DMS53 (cell line): ENCODE data around the gene DIPK1B.

ENCODE experiments used
- DNase-seq: peaks from one replicate; lab custom pipeline; 2025; lab: John Stamatoyannopoulos, UW

Gene DIPK1B

DNA sequence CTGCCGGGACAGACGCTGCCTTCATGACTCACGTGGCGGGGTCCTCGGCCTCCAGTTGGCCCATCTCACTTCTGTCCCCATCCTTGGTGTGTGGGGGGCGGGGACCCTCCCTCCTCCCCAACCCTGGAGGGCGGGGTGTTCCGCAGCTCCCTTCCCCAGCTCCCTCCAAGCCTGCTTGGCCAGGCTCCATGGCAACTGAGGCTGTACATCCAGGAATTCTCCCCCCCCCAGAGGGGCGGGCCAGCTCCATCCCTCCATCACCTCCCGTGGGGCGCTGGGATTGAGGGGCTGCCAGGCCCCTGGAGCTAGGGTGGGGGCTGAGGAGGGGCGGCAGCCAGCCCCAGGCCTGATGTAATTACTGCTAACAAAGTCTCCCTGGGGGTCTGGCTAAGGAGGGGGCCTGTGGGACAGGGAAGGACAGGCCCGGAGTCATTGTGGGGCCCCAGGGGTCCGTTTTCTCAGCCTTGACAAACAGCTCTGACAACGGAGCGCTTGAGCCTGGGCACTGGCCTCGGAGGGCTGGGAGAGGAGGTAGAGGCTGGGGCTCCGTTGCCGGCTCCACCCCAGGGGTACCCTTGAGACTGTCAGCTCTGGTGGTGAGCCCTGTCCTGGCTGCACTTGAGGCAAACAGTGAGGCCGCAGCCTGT, 8.0 kb downstream of the DIPK1B start:
- DNase-seq = peak; percentile 56

DNA sequence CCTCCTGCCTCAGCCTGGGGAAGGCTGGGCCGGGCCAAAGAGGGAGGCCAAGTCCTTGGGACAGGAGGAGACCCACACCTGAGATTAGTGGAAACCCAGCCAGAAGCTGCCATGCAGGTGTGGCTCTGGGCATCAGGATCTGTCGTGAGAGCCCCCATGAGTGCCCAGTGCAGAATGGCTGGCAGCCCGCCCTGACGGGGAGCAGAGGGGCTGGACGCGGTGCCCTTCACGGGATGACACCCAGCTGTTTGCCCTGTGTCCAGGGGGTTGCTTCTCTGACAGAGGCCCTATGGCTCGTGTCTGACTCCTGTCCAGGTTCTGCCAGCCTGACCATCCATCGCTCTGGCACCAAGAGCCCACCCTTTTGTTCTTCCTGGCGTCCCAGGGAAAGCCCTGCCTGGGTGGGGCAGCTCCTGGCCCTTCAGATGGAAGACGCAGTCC, 8.5 kb downstream of the DIPK1B start:
- DNase-seq = peak; percentile 61

DNA sequence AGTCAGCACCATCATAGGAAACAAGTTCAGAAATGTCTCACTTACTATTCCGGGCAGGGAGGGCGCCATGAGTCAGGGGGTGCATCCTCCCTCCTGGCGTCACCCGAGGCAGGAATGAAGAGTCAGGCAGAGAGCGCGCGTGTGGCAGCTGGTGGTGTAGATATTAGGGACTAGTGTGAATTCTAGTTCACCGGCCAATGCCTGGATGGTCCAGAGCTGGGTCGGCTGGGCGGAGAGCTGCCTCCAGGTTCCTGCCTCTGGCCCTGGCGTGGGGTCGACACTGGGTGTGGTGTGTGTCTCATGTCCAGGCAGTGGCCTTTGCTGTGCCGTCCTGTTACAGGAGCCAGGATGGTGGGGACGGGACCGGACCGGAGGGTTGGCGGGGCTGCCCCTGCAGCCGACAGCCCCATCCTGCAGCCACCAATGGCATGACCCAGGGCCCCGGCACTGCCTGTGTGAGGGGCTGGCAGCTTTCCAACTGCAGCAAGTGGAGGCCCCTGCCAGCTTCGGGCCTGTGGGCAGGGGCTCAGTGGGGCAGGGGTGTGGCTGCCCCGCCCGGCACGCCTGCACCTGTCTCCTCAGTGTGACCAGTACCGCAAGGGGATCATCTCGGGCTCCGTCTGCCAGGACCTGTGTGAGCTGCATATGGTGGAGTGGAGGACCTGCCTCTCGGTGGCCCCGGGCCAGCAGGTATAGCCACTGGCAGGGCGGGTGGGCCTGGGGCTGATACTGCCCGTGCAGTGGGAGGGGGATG, 9.1 kb downstream of the DIPK1B start:
- peak; percentile 67 for DNase-seq

DNA sequence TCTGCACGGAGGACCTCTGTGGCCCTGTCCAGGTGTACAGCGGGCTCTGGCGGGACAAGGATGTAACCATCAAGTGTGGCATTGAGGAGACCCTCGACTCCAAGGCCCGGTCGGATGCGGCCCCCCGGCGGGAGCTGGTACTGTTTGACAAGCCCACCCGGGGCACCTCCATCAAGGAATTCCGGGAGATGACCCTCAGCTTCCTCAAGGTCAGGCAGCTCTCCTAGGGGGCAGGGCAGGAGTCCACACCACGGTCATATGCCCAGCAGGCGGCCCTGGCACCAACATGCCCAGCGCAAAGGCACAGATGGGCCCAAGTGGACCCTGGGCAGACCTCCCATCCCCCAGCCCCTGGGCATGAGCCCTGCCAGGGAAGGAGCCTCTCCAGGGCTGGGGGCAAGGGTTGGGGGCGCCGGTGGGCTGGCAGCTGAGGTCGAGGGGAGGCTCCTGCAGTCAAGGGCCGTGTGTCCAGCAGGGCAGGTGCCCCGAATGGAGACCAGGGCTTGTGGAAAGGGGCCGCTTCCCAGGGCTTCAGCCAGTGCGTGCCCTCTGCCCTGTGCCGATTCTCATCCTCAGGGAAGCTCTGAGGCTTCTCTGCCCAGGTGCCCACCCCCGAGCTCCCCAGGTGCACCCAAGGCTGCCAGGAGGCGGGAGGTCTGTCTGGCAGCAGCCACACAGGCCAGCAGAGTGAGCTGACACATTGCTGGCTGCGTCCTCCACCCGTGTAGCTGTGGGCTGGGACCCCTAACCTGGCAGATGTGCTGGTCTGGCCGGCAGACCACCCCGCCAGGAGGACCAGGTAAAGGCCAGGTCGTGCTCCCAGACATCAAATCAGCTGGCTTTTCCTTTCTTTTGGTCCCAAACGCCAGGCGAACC, 10.0 kb downstream of the DIPK1B start:
- DNase-seq = peak; percentile 78

DNA sequence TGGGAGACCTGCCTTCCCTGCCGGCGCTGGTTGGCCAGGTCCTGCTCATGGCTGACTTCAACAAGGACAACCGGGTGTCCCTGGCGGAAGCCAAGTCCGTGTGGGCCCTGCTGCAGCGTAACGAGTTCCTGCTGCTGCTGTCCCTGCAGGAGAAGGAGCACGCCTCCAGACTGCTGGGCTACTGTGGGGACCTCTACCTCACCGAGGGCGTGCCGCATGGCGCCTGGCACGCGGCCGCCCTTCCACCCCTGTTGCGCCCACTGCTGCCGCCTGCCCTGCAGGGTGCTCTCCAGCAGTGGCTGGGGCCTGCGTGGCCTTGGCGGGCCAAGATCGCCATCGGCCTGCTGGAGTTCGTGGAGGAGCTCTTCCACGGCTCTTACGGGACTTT, 10.6 kb downstream of the DIPK1B start:
- peak; percentile 89 for DNase-seq

DNA sequence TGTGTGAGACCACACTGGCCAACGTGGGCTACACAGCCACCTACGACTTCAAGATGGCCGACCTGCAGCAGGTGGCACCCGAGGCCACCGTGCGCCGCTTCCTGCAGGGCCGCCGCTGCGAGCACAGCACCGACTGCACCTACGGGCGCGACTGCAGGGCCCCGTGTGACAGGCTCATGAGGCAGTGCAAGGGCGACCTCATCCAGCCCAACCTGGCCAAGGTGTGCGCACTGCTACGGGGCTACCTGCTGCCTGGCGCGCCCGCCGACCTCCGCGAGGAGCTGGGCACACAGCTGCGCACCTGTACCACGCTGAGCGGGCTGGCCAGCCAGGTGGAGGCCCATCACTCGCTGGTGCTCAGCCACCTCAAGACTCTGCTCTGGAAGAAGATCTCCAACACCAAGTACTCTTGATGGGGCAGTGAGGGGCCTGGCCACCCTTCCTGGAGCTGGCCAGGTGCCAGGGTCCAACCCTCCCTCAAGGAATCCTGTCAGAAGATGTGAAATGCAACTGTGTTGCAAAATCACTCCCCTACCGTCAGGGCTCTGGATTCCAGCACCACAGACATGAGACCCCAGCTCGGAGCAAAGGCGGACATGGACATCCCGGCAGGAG, 11.1 kb downstream of the DIPK1B start:
- DNase-seq = peak; percentile 91

DNA sequence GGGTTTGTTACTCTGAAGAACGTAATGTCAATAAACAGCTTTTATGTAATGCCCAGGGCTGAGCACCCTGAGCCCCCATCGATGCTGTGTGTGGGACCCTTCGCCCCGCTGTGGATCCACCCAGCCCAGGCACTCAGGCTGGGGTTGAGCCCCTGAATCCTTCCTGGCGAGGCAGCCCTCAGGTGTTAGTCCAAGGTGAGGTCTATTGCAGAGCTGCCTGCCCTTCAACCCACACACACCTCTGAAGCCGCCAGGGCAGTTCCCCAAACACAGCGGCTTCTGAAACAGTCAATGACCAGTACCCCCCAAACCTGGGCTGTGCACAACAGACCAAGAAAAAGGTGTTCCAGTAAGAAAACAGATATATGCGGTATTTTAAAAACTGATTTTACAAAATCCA, 11.6 kb downstream of the DIPK1B start:
- DNase-seq = peak; percentile 53

DNA sequence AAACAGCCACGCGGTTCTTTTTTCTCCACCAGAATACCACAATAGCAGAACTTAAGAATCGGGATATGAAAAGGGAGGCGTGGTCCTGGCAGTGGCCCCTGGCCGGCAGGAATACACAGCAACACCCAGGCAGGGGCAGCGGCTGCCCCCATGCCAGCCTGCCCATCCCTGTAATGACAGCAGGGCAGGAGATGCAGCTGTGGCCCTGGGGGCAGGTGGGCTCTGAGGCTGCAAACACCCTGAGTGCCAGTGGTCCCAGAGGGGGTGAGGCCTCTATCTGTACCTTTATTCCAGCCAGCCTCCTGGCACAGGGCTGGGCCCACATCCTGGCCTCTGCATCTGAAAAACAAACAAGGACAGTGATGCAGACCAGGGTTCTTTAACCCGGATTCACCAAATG, 12.4 kb downstream of the DIPK1B start:
- peak; percentile 45 for DNase-seq

DNA sequence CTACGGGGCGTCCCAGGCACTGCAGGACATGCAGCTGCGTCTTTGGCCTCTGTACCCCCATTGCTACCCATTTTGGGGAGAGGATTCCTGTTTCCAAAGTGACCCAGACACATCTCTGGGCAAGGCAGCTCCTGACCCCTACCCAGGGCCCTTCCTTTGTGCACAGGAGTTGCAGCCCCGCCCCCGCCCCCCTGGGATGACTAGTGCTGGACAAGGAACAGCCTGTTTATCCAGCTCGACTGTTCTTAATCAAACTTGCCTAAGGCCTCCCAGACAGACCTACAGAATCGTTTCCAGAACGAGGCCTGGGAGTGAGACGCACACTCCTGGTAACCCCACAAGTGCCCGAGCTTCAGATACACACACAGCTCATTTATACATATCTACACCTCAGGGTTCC, 13.2 kb downstream of the DIPK1B start:
- peak; percentile 80 for DNase-seq

DNA sequence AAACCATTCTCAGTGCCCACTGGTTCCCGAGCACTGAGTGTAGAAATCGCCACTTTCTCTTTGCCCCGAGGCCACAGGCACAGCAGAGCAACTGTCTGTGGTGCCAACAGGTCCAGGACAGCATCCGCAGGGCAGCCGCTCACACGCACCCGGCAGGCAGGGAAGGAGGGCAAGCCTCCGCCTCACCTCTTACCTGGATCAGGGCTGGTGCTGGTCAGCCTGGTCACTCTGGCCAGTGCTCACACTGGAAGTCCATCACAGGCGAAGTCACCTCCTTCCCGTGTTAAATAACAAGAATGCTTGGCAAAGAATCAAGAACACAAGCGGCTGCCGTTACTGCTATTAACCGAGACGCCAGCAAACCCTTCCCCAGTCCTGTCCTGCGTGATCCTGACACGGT, 13.7 kb downstream of the DIPK1B start:
- peak; percentile 69 for DNase-seq

DNA sequence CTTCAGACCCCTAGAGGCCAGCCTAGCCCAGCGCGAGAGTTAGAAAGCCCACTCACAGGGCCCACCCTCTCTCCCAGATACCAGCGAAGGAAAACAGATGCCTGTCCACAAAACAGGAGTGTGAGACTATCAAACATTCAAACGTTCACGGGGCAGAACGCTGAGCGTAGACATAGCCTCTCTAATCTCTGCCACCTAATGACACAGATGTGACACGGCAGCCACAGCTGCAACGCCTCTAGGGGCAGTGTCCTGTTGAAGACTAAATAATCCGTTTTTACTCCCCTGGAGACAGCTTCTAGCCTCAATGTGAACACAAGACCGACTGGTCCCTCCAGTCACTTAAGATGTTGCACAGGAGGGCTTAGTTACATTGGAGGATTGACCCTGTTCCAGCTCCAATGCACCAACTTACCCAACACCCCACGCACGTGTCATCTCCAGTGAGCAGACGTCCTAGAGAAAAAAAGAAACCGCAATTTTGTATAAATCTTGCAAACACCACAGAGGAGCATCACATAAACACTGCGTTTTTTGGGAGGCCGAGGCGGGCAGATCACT, 14.3 kb downstream of the DIPK1B start:
- DNase-seq = peak; percentile 80

DNA sequence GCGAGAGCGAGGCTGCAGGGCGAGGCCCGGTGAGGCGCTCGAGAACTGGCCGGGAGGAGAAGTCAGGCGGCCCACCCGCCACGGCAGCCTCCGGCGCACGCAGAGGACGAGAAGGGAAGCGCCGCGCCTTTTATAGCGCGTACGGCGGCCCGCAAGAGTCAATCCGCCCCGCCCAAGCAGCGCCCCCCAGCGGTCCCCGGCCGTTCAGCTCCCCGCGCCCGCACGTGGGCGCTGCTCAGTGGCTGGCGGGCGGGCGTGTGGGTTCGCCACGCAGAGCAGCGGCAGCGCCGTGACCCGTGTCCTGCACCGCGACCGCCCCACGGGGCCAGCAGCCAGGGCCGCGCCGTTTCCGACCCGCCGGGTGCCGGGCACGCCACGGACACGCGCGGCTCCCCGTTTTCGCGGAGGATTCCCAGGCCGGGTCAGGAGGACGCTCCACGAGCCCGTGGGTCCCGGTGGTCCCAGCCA, 15.7 kb downstream of the DIPK1B start:
- peak; percentile 94 for DNase-seq

DNA sequence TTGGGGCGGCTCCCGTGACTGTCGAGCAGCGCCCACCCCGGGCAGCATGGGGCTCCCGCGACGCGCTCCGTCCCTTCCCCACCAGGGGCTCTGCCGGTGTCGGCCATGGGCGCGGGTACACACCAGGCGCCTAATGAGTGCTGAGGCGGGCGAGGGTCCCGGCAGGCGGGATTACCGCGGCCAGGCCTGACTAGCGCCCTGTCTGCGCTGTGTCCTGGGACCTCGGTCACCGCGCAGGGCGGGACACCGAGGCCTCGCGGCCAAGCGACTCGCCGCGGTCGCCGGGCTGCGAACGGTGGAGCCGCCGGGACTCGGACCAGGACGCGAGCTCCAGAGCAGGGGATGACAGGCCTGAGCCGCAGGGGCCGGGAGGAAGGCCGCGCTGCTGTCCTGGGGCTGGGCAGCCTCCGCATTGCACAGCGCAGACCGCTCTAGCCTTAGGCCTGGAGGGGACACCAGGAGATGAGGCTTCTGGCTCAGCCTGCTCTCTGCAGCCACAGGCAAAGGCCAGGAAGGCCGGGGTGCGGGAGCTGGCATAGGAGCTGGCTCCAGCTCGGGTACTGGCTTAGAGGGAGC, 16.3 kb downstream of the DIPK1B start:
- peak; percentile 74 for DNase-seq

DNA sequence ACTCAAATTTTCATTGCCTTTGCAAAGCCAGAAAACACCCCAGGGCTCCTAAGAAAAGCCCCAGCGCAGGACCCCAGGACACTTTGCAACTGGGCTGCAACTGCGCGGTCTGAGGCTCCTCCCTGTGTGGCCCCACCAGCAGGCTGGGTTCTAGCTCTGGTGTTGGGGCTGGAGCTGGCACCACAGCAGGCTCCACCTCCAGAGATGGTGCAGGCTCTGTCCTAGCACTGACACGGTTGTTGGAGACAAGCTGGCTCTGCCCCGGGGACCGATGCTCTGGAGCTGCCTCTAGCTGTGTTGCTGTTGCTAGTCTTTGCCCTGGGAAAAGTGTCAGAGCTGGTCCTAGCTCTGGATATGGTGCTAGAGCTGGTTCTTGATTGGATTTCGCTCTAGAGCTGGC, 16.8 kb downstream of the DIPK1B start:
- DNase-seq = no peak

DNA sequence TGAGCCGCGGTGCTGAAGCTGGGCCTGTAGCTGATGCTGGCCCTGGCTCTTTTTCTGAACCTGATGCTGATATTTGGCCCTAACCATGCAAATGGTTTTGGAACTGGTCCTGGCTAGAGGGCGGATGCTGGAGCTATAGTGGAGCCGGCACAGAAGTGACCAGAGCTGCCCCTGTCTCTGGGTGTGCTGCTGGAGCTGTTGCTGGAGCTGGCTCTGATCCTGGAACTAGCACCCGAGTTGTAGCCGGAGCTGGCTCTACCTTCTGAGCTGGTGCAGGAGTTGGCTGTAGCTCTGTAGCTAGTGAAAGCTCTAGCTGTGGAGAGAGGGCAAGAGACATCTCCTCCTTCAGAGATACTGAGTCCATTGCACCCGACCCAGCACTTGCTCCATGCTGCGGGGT, 17.6 kb downstream of the DIPK1B start:
- DNase-seq = no peak

DNA sequence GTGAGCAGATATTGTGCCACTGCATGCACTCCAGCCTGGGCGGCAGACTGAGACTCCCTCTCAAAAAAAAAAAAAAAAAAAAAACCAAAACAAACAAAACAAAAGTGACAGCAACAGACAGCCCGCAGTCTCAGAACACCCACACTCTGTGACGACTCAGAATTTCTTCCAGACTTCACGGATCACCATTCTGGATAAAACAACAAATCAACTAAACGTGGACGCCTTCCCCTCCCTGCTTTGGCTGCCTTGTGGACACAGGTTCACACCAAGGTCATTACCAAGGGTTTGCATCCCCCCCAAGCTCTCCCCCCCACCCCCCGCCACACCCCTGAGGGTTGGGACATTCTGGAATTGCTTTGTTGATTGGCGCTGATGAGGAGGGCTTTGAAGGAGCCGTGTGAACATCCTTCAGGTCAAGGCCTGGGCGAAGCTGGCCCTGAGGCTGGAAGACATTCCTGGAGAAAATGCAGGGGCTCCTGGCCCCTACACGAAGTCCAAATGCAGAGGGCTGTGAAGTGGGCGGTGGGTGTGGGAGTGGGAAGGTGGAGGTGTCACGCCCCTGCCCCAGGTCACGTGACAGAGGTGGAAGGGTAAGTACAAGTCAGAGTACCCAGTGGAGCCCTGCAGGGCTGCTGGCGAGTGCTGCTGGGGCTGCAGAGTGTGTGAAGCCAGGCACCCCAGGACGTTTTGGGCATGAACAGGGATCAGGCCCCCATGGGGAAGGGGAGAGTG, 20.2 kb downstream of the DIPK1B start:
- no peak for DNase-seq

DNA sequence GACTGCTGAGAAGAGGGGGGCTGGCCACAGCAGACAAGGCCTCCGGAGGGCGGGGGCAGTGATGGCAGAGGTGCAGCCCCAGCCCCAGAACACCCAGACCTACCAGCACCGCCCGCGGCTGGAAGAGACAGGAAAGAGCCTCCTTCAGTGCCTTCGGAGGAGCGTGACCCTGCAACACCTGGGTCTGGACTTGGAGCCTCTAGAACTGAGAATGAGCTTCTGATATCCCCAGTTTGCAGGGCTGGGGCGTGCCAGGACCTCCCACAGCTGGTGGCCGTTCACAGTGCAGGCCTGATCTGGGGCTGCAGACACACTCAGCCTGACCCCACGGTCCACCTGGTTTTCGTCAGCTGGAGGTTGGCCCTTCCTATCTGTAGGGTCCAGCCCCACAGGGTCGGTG, 21.2 kb downstream of the DIPK1B start:
- no peak for DNase-seq

DNA sequence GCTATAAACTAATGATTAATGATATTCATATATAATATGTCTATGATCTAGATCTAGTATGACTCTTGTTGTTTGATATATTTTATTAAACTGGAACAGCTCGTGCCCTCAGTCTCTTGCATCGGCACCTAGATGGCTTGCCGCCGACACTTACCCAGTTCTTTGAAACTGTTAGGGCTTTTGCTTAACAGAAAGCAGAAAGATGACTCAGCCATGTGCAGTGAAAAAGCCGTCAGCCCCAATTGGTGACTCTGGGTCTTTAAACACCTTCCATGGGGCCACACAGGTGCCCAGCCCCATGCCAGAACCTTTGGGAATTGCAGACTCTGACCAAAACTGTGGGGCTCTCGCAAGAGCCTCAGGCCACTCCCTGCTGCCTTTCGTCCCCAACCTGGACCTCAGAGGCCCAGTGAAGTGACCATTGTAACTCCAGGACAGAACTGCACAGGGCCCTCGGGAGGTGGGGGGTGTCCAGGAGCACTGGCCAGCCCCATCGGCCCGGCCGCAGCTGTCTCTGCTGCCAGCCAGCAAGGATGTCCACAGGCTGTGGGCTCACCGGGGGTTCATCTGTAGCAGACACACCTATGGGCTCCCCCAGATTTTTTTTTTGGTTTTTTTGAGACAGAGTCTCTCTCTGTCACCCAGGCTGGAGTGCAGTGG, 22.6 kb downstream of the DIPK1B start:
- no peak for DNase-seq

DNA sequence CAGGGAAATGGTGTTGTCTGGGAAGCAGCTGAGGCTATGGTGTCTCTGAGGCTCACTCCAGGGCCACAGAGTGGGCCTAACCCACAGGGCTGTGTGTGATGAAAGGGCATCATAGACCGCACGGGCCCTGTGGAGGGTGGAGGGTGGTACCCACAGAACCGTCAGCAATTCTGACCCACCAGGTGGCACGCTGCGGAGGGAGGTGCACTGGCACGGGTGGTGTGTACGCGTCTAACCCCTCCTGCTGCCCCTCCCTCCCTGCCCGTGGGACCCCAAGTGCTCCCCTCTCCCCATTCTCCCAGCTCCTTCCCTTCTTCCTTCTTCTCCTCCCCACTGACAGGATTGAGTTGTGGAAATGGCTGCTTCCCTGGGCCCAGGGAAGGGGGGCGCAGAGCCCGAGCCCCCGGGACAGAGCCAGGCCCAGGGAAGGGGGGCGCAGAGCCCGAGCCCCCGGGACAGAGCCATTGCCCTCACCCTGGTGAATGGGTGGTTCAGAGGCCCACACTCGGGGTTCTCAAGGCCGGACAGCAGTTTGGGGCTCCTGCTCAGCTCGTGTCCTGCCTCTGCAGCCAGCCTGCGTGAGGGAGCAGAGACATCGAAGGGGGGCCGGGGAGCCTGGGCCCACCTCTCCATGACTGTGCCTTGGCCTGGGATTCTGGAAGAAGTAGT, 23.6 kb downstream of the DIPK1B start:
- DNase-seq = no peak

DNA sequence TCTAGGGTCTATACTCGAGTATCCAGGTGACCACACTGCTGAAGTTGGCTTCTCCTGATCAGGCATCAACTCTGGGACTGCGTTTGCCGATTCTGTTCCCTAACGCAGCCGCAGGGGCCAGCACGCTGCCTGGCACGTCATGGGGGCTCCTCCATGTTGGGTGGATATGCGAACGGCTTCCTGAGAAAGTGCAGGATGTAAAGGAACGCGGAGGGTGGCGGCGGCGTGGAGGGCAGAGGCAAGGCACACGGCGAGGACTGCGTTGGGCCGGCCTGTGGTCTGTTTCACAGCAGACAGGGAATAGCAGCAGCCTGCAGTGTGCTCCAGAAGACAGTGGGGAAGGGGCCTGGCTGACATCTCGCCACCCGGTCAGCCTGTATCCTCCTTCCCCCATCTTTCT, 26.6 kb downstream of the DIPK1B start:
- no peak for DNase-seq
